ENCODE measurements around the gene OR2B2. TPM values are rescaled to one million over a fixed set of nuclear protein-coding genes. Genes with fewer than 3 reads are reported as not detected.

OR2B2 gene
- total and polyA plus RNA-seq, 2 of the 4 experiments (the other 2 are of a cell fraction), result not detected

DNA sequence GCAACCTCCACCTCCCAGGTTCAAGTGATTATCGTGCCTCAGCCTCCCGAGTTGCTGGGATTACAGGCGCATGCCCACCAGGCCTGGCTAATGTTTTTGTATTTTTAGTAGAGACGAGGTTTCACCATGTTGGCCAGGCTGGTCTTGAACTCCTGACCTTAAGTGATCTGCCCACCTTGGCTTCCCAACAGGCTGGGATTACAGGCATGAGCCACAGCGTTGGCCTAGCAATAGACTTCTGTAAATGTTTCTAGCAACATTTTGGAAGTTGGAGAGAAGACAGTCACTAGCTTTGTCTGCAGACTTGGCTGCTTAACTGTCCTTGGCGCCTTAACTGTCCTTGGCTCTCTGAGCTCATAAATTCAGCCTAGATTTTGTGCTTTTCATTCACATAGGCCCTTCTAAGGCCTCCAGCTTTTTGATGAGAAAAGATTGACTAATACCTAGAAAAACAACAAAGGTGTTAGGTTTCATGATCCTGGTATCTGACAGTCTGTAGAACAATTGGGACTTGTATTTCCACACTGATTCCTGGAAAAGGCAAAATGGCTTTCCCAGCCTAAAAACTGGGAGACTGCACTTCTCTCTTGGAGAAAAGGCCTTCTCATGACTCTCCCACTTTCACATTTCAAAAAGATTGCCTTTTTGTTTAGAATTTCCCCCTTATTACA, 49.7 kb downstream of the OR2B2 start:
- no peak overlapping the region for H3K9ac ChIP-seq (ENCODE audit: low read depth, low read length)
- H3K9me1 ChIP-seq (ENCODE audit: insufficient read depth, low read length), result peaks cover 4% of the 10 kb centered on the region; the same call in 1 of the 2 replicates
- no peak for TF ChIP-seq POLR2A (IDR thresholded peaks at IDR 0.05; ENCODE audit: low read depth, low read length)
- TF ChIP-seq MAFK (IDR thresholded peaks at IDR 0.05; ENCODE audit: low read depth, low read length), result no peak
- TF ChIP-seq, protein P1, sequence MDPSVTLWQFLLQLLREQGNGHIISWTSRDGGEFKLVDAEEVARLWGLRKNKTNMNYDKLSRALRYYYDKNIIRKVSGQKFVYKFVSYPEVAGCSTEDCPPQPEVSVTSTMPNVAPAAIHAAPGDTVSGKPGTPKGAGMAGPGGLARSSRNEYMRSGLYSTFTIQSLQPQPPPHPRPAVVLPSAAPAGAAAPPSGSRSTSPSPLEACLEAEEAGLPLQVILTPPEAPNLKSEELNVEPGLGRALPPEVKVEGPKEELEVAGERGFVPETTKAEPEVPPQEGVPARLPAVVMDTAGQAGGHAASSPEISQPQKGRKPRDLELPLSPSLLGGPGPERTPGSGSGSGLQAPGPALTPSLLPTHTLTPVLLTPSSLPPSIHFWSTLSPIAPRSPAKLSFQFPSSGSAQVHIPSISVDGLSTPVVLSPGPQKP (IDR thresholded peaks at IDR 0.05; ENCODE audit: borderline replicate concordance, low read depth, low read length), result no peak
- TF ChIP-seq FOS (IDR thresholded peaks at IDR 0.05; ENCODE audit: low read depth, low read length), result no peak
- TF ChIP-seq CEBPB (IDR thresholded peaks at IDR 0.05; ENCODE audit: low read depth, low read length), result no peak
- TF ChIP-seq, protein P2, sequence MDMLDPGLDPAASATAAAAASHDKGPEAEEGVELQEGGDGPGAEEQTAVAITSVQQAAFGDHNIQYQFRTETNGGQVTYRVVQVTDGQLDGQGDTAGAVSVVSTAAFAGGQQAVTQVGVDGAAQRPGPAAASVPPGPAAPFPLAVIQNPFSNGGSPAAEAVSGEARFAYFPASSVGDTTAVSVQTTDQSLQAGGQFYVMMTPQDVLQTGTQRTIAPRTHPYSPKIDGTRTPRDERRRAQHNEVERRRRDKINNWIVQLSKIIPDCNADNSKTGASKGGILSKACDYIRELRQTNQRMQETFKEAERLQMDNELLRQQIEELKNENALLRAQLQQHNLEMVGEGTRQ (IDR thresholded peaks at IDR 0.05; ENCODE audit: low read depth, low read length), result no peak
- TF ChIP-seq RAD21 (IDR thresholded peaks at IDR 0.05; ENCODE audit: low read length), result no peak
- no peak for TF ChIP-seq SMC3 (IDR thresholded peaks at IDR 0.05; ENCODE audit: low read depth, low read length)
- no peak for TF ChIP-seq NFE2L2 (IDR thresholded peaks at IDR 0.05; ENCODE audit: low read depth, low read length)
- TF ChIP-seq, protein P3, sequence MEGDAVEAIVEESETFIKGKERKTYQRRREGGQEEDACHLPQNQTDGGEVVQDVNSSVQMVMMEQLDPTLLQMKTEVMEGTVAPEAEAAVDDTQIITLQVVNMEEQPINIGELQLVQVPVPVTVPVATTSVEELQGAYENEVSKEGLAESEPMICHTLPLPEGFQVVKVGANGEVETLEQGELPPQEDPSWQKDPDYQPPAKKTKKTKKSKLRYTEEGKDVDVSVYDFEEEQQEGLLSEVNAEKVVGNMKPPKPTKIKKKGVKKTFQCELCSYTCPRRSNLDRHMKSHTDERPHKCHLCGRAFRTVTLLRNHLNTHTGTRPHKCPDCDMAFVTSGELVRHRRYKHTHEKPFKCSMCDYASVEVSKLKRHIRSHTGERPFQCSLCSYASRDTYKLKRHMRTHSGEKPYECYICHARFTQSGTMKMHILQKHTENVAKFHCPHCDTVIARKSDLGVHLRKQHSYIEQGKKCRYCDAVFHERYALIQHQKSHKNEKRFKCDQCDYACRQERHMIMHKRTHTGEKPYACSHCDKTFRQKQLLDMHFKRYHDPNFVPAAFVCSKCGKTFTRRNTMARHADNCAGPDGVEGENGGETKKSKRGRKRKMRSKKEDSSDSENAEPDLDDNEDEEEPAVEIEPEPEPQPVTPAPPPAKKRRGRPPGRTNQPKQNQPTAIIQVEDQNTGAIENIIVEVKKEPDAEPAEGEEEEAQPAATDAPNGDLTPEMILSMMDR (conservative IDR thresholded peaks at IDR 0.05; ENCODE audit: low read depth, low read length), result no peak
- no peak for TF ChIP-seq MAZ (IDR thresholded peaks at IDR 0.05; ENCODE audit: borderline replicate concordance, low read depth, low read length)
- TF ChIP-seq BHLHE40 (IDR thresholded peaks at IDR 0.05; ENCODE audit: low read depth, low read length), result no peak
- H3K9me3 ChIP-seq (ENCODE audit: control insufficient read depth, insufficient read depth, low read length), result no peaks in the 10 kb centered on the region
- H2AK5ac ChIP-seq (ENCODE audit: low read depth, low read length), result no peak overlapping the region
- H2BK5ac ChIP-seq (ENCODE audit: low read depth, low read length, poor library complexity, severe bottlenecking), result peak overlapping the region; percentile 48
- H3K27ac ChIP-seq (ENCODE audit: insufficient read depth, low read length), result peak overlapping the region; percentile 31; the same call in 1 of the 2 replicates
- no peak overlapping the region for H4K91ac ChIP-seq (ENCODE audit: insufficient read depth, low read depth, low read length)
- no peak overlapping the region for H2BK15ac ChIP-seq (ENCODE audit: low read depth, low read length)
- no peak overlapping the region for H3K4me3 ChIP-seq (ENCODE audit: insufficient read depth, low read depth, low read length)
- H3K36me3 ChIP-seq (ENCODE audit: control insufficient read depth, insufficient read depth, low read length), result no peaks in the 10 kb centered on the region
- no peak overlapping the region for H2BK20ac ChIP-seq (ENCODE audit: low read depth, low read length)
- intact Hi-C loops (cut with micrococcal nuclease) (no loop called here), dilution Hi-C loops (cut with HindIII; ENCODE audit: low sequenced_read_pairs, unreplicated experiment) (no loop called here), in situ Hi-C loops (cut with MboI; ENCODE audit: low sequenced_read_pairs) (no loop called here)
- no peak overlapping the region for H2BK120ac ChIP-seq (ENCODE audit: low read depth, low read length)
- no peak overlapping the region for H3K4ac ChIP-seq (ENCODE audit: low read depth, low read length)
- 0 out of 4 replicates have a peak overlapping the region, but pooled peaks of 1 of the 2 experiments have one; percentile 4 for H4K8ac ChIP-seq (ENCODE audit: low read depth in 2 of 2, low read length in 2 of 2)
- no peaks in the 10 kb centered on the region for H4K20me1 ChIP-seq (ENCODE audit: insufficient read depth, low read length)
- no peak overlapping the region for H3K23ac ChIP-seq (ENCODE audit: low read depth, low read length)
- DNase-seq (peak; percentile 33), ATAC-seq (ENCODE audit: low read depth) (no peak)
- peaks cover 9% of the 10 kb centered on the region for H3K4me1 ChIP-seq (ENCODE audit: control insufficient read depth, insufficient read depth, low read length)
- ChIA-PET CTCF (interaction anchor here (0.7 kb wide), 2 partner anchors 11 to 1672 kb away, joined by 3 to 4 read pairs; no protein-coding TSS in a partner anchor), POLR2A (ENCODE audit: unreplicated experiment) (no interaction called here)
- no peaks in the 10 kb centered on the region for H3K27me3 ChIP-seq (ENCODE audit: control insufficient read depth, insufficient read depth, low read length)
- H3K4me2 ChIP-seq (ENCODE audit: low read depth, low read length), result peak overlapping the region; percentile 27; the same call in 1 of the 2 replicates
- no peak overlapping the region for H3K14ac ChIP-seq (replicated peaks; ENCODE audit: low read depth, low read length)
- H2AFZ ChIP-seq (replicated peaks; ENCODE audit: low read length, poor library complexity), result no peak overlapping the region
- peak overlapping the region; percentile 33; the same call in 1 of the 2 replicates for H3K18ac ChIP-seq (ENCODE audit: low read depth, low read length)
- H3K79me1 ChIP-seq (ENCODE audit: low read depth in 1 of 2, low read length in 2 of 2), result peaks cover 0 to 5% of the 10 kb centered on the region in 2 experiments; a peak in 1 of 4 replicates
- no peak overlapping the region for H2AK9ac ChIP-seq (replicated peaks; ENCODE audit: low read depth, low read length, poor library complexity)
- H4K5ac ChIP-seq (ENCODE audit: low read depth, low read length), result peak overlapping the region; percentile 70; the same call in 1 of the 2 replicates
- no peak overlapping the region for H3K56ac ChIP-seq (ENCODE audit: extremely low read depth, insufficient read depth, low read length)
- 100% methylated on average over 1 of the region's 6 CpGs; no CpG with 5 or more reads in 1 of the 2 experiments for WGBS, 2 experiments (ENCODE audit: extremely low coverage in 2 of 2, insufficient read length in 1 of 2)
- BruUV-seq (replicated peaks), result no TSS peak

All from IMR-90 (cell line).